Natural killer cell (primary cell): ENCODE data around the gene ALPL. TPM values are rescaled to one million over a fixed set of nuclear protein-coding genes. Genes with fewer than 3 reads are reported as not detected.
A peak's percentile ranks its signal among the peaks of the same experiment; 100 is the strongest.

Experiments
- ATAC-seq, 3 donors: fragments of 150-1000 bp in 2 of 3; fragments of 200-7000 bp in 1 of 3; cut with Tn5 transposase; 1 replicate in 1 of 3; 2 replicates in 2 of 3; pipeline ENCODE4 v1.10.0; 2021; ENCODE audit warnings: mild to moderate bottlenecking in 2 of 3, moderate library complexity in 2 of 3
- DNase-seq, 2 donors: peaks; one replicate each; pipeline versions ENCODE4 v3.0.0 to v3.0.0-alpha.2; 2013 to 2021; ENCODE audit warnings: mixed read lengths in 1 of 2
- H3K27ac ChIP-seq: one replicate; pipeline ENCODE4 v1.5.1; 2013; ENCODE audit warnings: mild to moderate bottlenecking, low read length
- H3K27me3 ChIP-seq: one replicate; pipeline ENCODE4 v1.6.1; 2013; ENCODE audit warnings: low read length; ENCODE audit not compliant: control insufficient read depth, insufficient read depth
- H3K36me3 ChIP-seq: one replicate; pipeline ENCODE4 v1.6.1; 2013; ENCODE audit warnings: low read length; ENCODE audit not compliant: control insufficient read depth, insufficient read depth
- H3K4me1 ChIP-seq: one replicate; pipeline ENCODE4 v1.6.1; 2013; ENCODE audit warnings: low read length; ENCODE audit not compliant: control insufficient read depth, insufficient read depth
- H3K4me3 ChIP-seq: one replicate; pipeline ENCODE4 v1.5.1; 2013; ENCODE audit warnings: low read length
- H3K9me3 ChIP-seq: one replicate; pipeline ENCODE4 v1.6.1; 2013; ENCODE audit warnings: low read length; ENCODE audit not compliant: control insufficient read depth, insufficient read depth
- H3K27ac Mint-ChIP-seq, 2 donors: one replicate each; pipeline ENCODE4 v1.8.0; 2022; ENCODE audit warnings: mild to moderate bottlenecking in 2 of 2, mixed read lengths in 2 of 2, moderate library complexity in 1 of 2
- H3K27me3 Mint-ChIP-seq, 2 donors: one replicate each; pipeline ENCODE4 v1.8.0; 2022; ENCODE audit warnings: low read depth in 2 of 2, mixed read lengths in 2 of 2
- H3K36me3 Mint-ChIP-seq: one replicate; pipeline ENCODE4 v1.8.0; 2022; ENCODE audit warnings: mixed read lengths
- H3K4me1 Mint-ChIP-seq, 2 donors: one replicate each; pipeline ENCODE4 v1.8.0; 2022; ENCODE audit warnings: mixed read lengths in 2 of 2
- H3K4me3 Mint-ChIP-seq: one replicate; pipeline ENCODE4 v1.8.0; 2022; ENCODE audit warnings: mild to moderate bottlenecking, moderate library complexity, mixed read lengths
- H3K9me3 Mint-ChIP-seq, 2 donors: one replicate each; pipeline ENCODE4 v1.8.0; 2022; ENCODE audit warnings: mixed read lengths in 2 of 2
- CTCF ChIP-seq: fragments of 200-600 bp; IDR thresholded peaks from one replicate; pipeline ENCODE4 v1.8.0; 2022; ENCODE audit warnings: antibody characterized with exemption
- WGBS: methylation state at CpG from one replicate; pipeline ENCODE4 v1.1.7; 2013; ENCODE audit warnings: missing lambda C conversion rate; ENCODE audit not compliant: insufficient coverage; 5-methylcytosine and 5-hydroxymethylcytosine counted together
- intact Hi-C: fragments of 100-400 bp; cut with micrococcal nuclease; formaldehyde crosslinking; loops from one replicate; pipeline ENCODE4 v1.14.2; 2022
- total RNA-seq, 4 donors: library from RNA; stranded (reverse); fragments of 120-200 nt in 1 of 4; gene quantifications; one replicate each; pipeline versions ENCODE4 v1.2.3 to v1.2.4, GENCODE V29; 2013 to 2022

The ALPL gene
- total RNA-seq, 3 donors from 2014 or later (not counting 1 experiment from before 2014, with no cell fraction given), result 2.4 TPM; not detected in 2

GRCh38 chr1:21605012-21605715 is 95.9 kb downstream of the ALPL start:
- Mint-ChIP-seq H3K36me3 (no peaks in the 10 kb centered on the region), H3K27me3 (peaks cover 12% of the 10 kb centered on the region in 2 donors), H3K27ac (no peak overlapping the region), H3K4me3 (no peak overlapping the region), H3K9me3 (no peaks in the 10 kb centered on the region), H3K4me1 (peaks cover 12% of the 10 kb centered on the region in 2 donors)
- Histone ChIP-seq H3K27ac (no peak overlapping the region), H3K27me3 (no peaks in the 10 kb centered on the region), H3K36me3 (no peaks in the 10 kb centered on the region), H3K4me3 (no peak overlapping the region), H3K9me3 (no peaks in the 10 kb centered on the region), H3K4me1 (peaks cover 5% of the 10 kb centered on the region)
- intact Hi-C loops, result no loop called here
- DNase-seq (no peak), ATAC-seq (no peak)
- TF ChIP-seq CTCF, result no peak
- WGBS, result 91% methylated on average over 7 of the region's 7 CpGs

- Histone ChIP-seq H3K9me3 (no peaks in the 10 kb centered on the region), H3K4me1 (peaks cover 5% of the 10 kb centered on the region), H3K27me3 (no peaks in the 10 kb centered on the region), H3K4me3 (no peak overlapping the region), H3K36me3 (no peaks in the 10 kb centered on the region), H3K27ac (no peak overlapping the region)
- Mint-ChIP-seq H3K9me3 (no peaks in the 10 kb centered on the region), H3K4me3 (no peak overlapping the region), H3K36me3 (no peaks in the 10 kb centered on the region), H3K27ac (no peak overlapping the region), H3K4me1 (peaks cover 12% of the 10 kb centered on the region in 2 donors), H3K27me3 (peaks cover 12 to 15% of the 10 kb centered on the region in 2 donors)
- DNase-seq (no peak), ATAC-seq (no peak)
- 94% methylated on average over 15 of the region's 15 CpGs for WGBS
- TF ChIP-seq CTCF, result no peak
- intact Hi-C loops, result no loop called here
Observed at GRCh38 chr1:21605964-21606705, 96.9 kb downstream of the ALPL start.

GRCh38 chr1:21607549-21608529 is 98.6 kb downstream of the ALPL start:
- Mint-ChIP-seq H3K4me3 (peak overlapping the region; percentile 45), H3K27ac (peak overlapping the region in 1 of 2 donors; percentile 30), H3K9me3 (no peaks in the 10 kb centered on the region), H3K27me3 (peaks cover 12 to 15% of the 10 kb centered on the region in 2 donors), H3K4me1 (peaks cover 12% of the 10 kb centered on the region in 2 donors), H3K36me3 (no peaks in the 10 kb centered on the region)
- TF ChIP-seq CTCF, result no peak
- H3K27ac ChIP-seq, result no peak overlapping the region
- peaks cover 5% of the 10 kb centered on the region for H3K4me1 ChIP-seq
- no peaks in the 10 kb centered on the region for H3K9me3 ChIP-seq
- H3K4me3 ChIP-seq, result no peak overlapping the region
- intact Hi-C loops, result no loop called here
- 27% methylated on average over 35 of the region's 37 CpGs for WGBS
- no peaks in the 10 kb centered on the region for H3K36me3 ChIP-seq
- no peaks in the 10 kb centered on the region for H3K27me3 ChIP-seq
- DNase-seq (peak; percentile 20 to 32), ATAC-seq (peak; percentile 68 to 89 (median 70))
